K562 (cell line): ENCODE measurements around the gene PRRT2. TPM values are rescaled to one million over a fixed set of nuclear protein-coding genes. Genes with fewer than 3 reads are reported as not detected.

Source experiments
- KDM2B ChIP-seq: fragments of 250-450 bp; sonication (Bioruptor Pico); IDR thresholded peaks from 2 replicates; pipeline ENCODE4 v1.8.0; 2021; ENCODE audit warnings: mild to moderate bottlenecking, moderate library complexity
- NR4A1 ChIP-seq, 2 experiments: fragments of 250-450 bp in 1 of 2; fragments of 450-650 bp in 1 of 2; sonication (Bioruptor Pico) in 1 of 2; IDR thresholded peaks; 2 replicates each; pipeline versions ENCODE4 v1.4.0 to v1.6.1; 2016 to 2020; ENCODE audit warnings: mild to moderate bottlenecking in 2 of 2, missing compliant biosample characterization in 1 of 2, missing genetic modification characterization in 1 of 2, moderate library complexity in 1 of 2
- RAD21 ChIP-seq, 2 experiments: fragments of 250-450 bp in 1 of 2; fragments of 450-650 bp in 1 of 2; sonication (Bioruptor Pico) in 1 of 2; formaldehyde crosslinking in 1 of 2; IDR thresholded peaks in 1 of 2; conservative IDR thresholded peaks in 1 of 2; 2 replicates each; pipeline versions ENCODE4 v1.4.0 to v1.8.0; 2020 to 2022; ENCODE audit warnings: mild to moderate bottlenecking in 2 of 2, moderate library complexity in 1 of 2
- SAP30 ChIP-seq: fragments of 200-600 bp; sonication (generic); IDR thresholded peaks from 2 replicates; pipeline ENCODE4 v1.6.1; 2012; ENCODE audit warnings: borderline replicate concordance, low read depth, mild to moderate bottlenecking, moderate library complexity, low read length, control low read depth, inconsistent platforms; ENCODE audit not compliant: insufficient read depth, poor library complexity, severe bottlenecking
- SMAD3 ChIP-seq: fragments of 450-650 bp; formaldehyde crosslinking; conservative IDR thresholded peaks from 2 replicates; pipeline ENCODE4 v1.4.0; 2020; ENCODE audit warnings: mild to moderate bottlenecking
- ZNF197 ChIP-seq: fragments of 200-800 bp; sonication (Bioruptor generic); IDR thresholded peaks from 2 replicates; pipeline ENCODE4 v1.6.1; 2016; ENCODE audit warnings: low read depth, missing genetic modification characterization, missing compliant biosample characterization
- ZNF79 ChIP-seq: fragments of 250-450 bp; sonication (Bioruptor Pico); IDR thresholded peaks from 2 replicates; pipeline ENCODE4 v1.4.0; 2020; ENCODE audit warnings: low read depth, mild to moderate bottlenecking, moderate library complexity
- polyA plus RNA-seq, 8 experiments: library from polyadenylated mRNA; depleted of rRNA in 4 of 8; stranded (reverse) in 5 of 8; unstranded in 3 of 8; fragments of >200 nt; fragmentation: Nextera tagmentation in 2 of 8; fragmentation: Illumina TruSeq in 1 of 8; extraction: Ambion mirVana in 2 of 8; extraction: Trizol in 1 of 8; gene quantifications; 2 replicates each; pipeline versions ENCODE4 v1.2.1 to v1.2.3, GENCODE V29; 2011 to 2014; ENCODE audit warnings: inconsistent platforms in 1 of 8, missing spikeins in 1 of 8
- total RNA-seq, 7 experiments: library from RNA; depleted of rRNA in 6 of 7; stranded (reverse); fragments of >200 nt in 6 of 7; fragmentation: Illumina TruSeq in 2 of 7; extraction: Trizol in 2 of 7; gene quantifications; 2 replicates each; pipeline versions ENCODE4 v1.2.1 to v1.2.3, GENCODE V29; 2011 to 2021; ENCODE audit warnings: low replicate concordance in 1 of 7
- TF ChIP-seq, protein P1 (sequence below): fragments of 250-450 bp; sonication (Bioruptor Pico); IDR thresholded peaks from 2 replicates; pipeline ENCODE4 v1.5.0; 2021; ENCODE audit warnings: mild to moderate bottlenecking, moderate library complexity
- TF ChIP-seq, protein P2 (sequence below): fragments of 450-650 bp; formaldehyde crosslinking; IDR thresholded peaks from 2 replicates; pipeline ENCODE4 v1.4.0; 2022; ENCODE audit warnings: mild to moderate bottlenecking, moderate library complexity

The PRRT2 gene
- total and polyA plus RNA-seq, 9 of the 15 experiments (the other 6 are each of a cell fraction or from before 2014, with no cell fraction given): 0.11 to 1.0 (median 0.42) TPM; not detected in 2

DNA sequence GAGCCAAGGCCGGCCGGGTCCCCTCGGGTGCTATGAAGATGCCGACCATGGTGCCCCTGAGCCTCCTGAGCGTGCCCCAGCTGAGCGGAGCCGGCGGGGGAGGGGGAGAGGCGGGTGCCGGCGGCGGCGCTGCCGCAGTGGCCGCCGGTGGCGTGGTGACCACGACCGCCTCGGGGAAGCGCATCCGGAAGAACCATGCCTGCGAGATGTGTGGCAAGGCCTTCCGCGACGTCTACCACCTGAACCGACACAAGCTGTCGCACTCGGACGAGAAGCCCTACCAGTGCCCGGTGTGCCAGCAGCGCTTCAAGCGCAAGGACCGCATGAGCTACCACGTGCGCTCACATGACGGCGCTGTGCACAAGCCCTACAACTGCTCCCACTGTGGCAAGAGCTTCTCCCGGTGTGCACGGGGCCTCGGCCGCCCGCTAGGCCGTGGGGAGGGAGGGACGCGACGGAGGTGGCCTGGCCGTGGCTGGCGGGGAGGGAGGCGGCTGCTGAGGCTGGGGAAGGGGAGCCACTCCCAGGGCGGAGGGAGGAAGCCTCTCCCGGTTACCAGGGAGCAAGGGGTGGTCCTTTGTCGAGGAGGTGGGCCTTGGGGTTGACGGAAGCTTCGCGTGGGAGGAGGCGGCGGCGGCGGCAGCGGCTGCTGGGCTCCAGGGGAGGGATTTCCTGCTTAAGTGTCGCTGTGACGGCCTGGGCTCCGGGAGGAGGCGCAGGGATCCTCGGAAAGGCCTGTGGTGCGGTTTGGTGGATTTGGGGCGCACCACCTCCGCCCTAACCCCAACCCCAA, 4.4 kb upstream of the PRRT2 start (continued):
- TF ChIP-seq SMAD3 (CRISPR knock-in tag): no peak
- TF ChIP-seq, protein P1, sequence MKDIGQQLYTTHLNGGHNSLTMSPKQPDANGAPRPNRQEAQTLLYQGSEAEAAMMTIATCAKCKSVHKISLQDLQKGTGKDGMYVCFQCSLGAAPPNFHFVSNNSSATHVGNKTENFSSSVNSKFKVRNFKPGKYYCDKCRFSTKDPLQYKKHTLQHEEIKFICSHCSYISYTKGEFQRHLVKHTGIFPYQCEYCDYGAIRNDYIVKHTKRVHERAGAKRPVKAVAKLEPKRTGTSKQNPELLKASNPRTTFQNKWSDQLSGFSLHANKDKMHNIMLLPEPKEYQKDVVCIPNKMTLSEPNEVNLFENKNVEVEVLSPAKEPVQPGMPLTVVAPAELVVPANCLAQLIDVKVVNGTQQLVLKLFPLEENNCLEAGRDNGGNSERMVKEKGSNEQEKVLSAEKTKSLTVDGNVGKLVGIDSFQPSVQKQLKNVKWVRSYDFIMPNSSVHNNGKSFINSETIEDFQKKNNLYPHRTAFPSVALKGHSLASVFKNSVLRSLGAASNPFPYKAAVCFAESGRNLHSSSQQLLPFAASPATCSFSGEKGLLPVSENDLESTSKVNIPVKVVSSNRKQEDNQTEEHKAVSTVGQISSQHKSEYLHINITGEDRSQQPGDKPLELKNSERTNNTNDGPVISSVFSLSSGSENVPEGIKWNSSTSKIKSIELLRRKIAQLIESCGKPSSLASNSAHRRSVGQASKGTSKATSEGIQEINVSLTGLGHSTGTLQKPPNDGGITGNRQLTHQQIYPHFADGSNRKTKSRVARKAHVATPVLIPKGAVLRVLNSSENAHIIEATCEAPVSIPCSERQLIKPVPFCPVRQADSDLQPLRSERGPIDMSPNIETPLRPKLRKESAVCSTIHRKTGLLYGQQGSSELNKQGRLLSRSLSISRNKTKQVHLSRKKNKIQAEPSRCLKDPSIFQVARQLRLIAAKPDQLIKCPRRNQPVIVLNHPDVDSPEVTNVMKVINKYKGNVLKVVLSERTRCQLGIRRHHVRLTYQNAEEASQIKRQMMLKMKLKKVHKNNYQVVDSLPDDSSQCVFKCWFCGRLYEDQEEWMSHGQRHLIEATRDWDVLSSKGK (CRISPR knock-in tag): no peak
- TF ChIP-seq KDM2B (CRISPR knock-in tag): peak; percentile 71
- TF ChIP-seq, protein P2, sequence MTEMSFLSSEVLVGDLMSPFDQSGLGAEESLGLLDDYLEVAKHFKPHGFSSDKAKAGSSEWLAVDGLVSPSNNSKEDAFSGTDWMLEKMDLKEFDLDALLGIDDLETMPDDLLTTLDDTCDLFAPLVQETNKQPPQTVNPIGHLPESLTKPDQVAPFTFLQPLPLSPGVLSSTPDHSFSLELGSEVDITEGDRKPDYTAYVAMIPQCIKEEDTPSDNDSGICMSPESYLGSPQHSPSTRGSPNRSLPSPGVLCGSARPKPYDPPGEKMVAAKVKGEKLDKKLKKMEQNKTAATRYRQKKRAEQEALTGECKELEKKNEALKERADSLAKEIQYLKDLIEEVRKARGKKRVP (CRISPR knock-in tag): no peak
- peak; percentile 47 to 48 for TF ChIP-seq RAD21 (CRISPR knock-in tag; conservative IDR thresholded peaks at IDR 0.05 in 1 of 2, IDR thresholded peaks at IDR 0.05 in 1 of 2)
- peak; percentile 86 for TF ChIP-seq SAP30
- no peak for TF ChIP-seq ZNF197
- TF ChIP-seq ZNF79 (CRISPR knock-in tag): no peak
- TF ChIP-seq NR4A1 (CRISPR knock-in tag; IDR thresholded peaks at IDR 0.05): peak; percentile 87
- peak; percentile 31; the same call in 1 of the 2 replicates for TF ChIP-seq NR4A1 (tag; IDR thresholded peaks at IDR 0.05)
